K562 (cell line): ENCODE measurements around the gene PNMA8C. TPM values are rescaled to one million over a fixed set of nuclear protein-coding genes. Genes with fewer than 3 reads are reported as not detected.
A peak's percentile ranks its signal among the peaks of the same experiment; 100 is the strongest.

ENCODE experiments used
- BCL6 ChIP-seq: fragments of 250-450 bp; sonication (Bioruptor Pico); IDR thresholded peaks from 2 replicates; pipeline ENCODE4 v1.4.0; 2020
- CBFA2T3 ChIP-seq: fragments of 450-650 bp; IDR thresholded peaks from 2 replicates; pipeline ENCODE4 v1.6.1; 2017
- CHD1 ChIP-seq: fragments of 200-600 bp; sonication (generic); IDR thresholded peaks from one replicate; pipeline ENCODE4 v1.6.1; 2012; ENCODE audit warnings: mild to moderate bottlenecking, moderate library complexity, low read length, inconsistent platforms
- GABPA ChIP-seq: fragments of 200-800 bp; sonication (Bioruptor generic); conservative IDR thresholded peaks from 2 replicates; pipeline ENCODE4 v1.6.1; 2016; ENCODE audit warnings: low read depth, missing genetic modification characterization, missing compliant biosample characterization
- GTF3C2 ChIP-seq: IDR thresholded peaks from 3 replicates; pipeline ENCODE4 v1.6.1; 2011; ENCODE audit warnings: borderline replicate concordance, mild to moderate bottlenecking, moderate library complexity; ENCODE audit not compliant: insufficient read length; ENCODE audit errors: extremely low read depth
- HDAC2 ChIP-seq: fragments of 450-650 bp; IDR thresholded peaks from 2 replicates; pipeline ENCODE4 v1.6.1; 2016; ENCODE audit warnings: mild to moderate bottlenecking
- KAT2B ChIP-seq: IDR thresholded peaks from one replicate; pipeline ENCODE4 v1.6.1; 2012; ENCODE audit warnings: low read depth, mild to moderate bottlenecking, control low read depth, inconsistent platforms, low read length, moderate library complexity
- MBD1 ChIP-seq: fragments of 250-450 bp; sonication (Bioruptor Pico); IDR thresholded peaks from 2 replicates; pipeline ENCODE4 v1.8.0; 2022; ENCODE audit warnings: inconsistent platforms
- MTA3 ChIP-seq: fragments of 450-650 bp; formaldehyde crosslinking; IDR thresholded peaks from 2 replicates; pipeline ENCODE4 v1.6.1; 2017; ENCODE audit warnings: mild to moderate bottlenecking, borderline replicate concordance
- NCOA2 ChIP-seq, 2 experiments: fragments of 450-650 bp; IDR thresholded peaks; 2 replicates each; pipeline ENCODE4 v1.6.1; 2018; ENCODE audit warnings: mild to moderate bottlenecking in 2 of 2, moderate library complexity in 1 of 2; ENCODE audit not compliant: partially characterized antibody in 2 of 2
- NRF1 ChIP-seq, 2 experiments: fragments of 450-650 bp; IDR thresholded peaks in 1 of 2; conservative IDR thresholded peaks in 1 of 2; 2 replicates each; pipeline ENCODE4 v1.6.1; 2014; ENCODE audit warnings: mild to moderate bottlenecking in 2 of 2
- PTTG1 ChIP-seq: fragments of 450-650 bp; IDR thresholded peaks from 2 replicates; pipeline ENCODE4 v1.6.1; 2016; ENCODE audit warnings: low read depth, mild to moderate bottlenecking, missing genetic modification characterization, missing compliant biosample characterization
- RAD21 ChIP-seq, 2 experiments: fragments of 250-450 bp in 1 of 2; fragments of 450-650 bp in 1 of 2; sonication (Bioruptor Pico) in 1 of 2; formaldehyde crosslinking in 1 of 2; IDR thresholded peaks in 1 of 2; conservative IDR thresholded peaks in 1 of 2; 2 replicates each; pipeline versions ENCODE4 v1.4.0 to v1.8.0; 2020 to 2022; ENCODE audit warnings: mild to moderate bottlenecking in 2 of 2, moderate library complexity in 1 of 2
- RUNX1 ChIP-seq: sonication (generic); IDR thresholded peaks from 2 replicates; pipeline ENCODE4 v1.6.1; 2016; ENCODE audit warnings: antibody characterized with exemption, low read depth
- SMC3 ChIP-seq: conservative IDR thresholded peaks from 2 replicates; pipeline ENCODE4 v1.6.1; 2011; ENCODE audit warnings: low read depth, low read length, improper control_type of control experiment; ENCODE audit not compliant: insufficient read depth
- ZBTB7A ChIP-seq: IDR thresholded peaks from 2 replicates; pipeline ENCODE4 v1.6.1; 2011; ENCODE audit warnings: low read depth, mild to moderate bottlenecking, low read length, moderate library complexity, borderline replicate concordance; ENCODE audit not compliant: control insufficient read depth
- ZNF143 ChIP-seq: sonication (generic); formaldehyde crosslinking; IDR thresholded peaks from 2 replicates; pipeline ENCODE4 v1.9.0; 2022; ENCODE audit warnings: mild to moderate bottlenecking, missing genetic modification reagents
- ZNF197 ChIP-seq: fragments of 200-800 bp; sonication (Bioruptor generic); IDR thresholded peaks from 2 replicates; pipeline ENCODE4 v1.6.1; 2016; ENCODE audit warnings: low read depth, missing genetic modification characterization, missing compliant biosample characterization
- ZNF696 ChIP-seq: fragments of 250-450 bp; sonication (Bioruptor Pico); conservative IDR thresholded peaks from 2 replicates; pipeline ENCODE4 v1.4.0; 2020; ENCODE audit warnings: mild to moderate bottlenecking, moderate library complexity
- polyA plus RNA-seq, 8 experiments: library from polyadenylated mRNA; depleted of rRNA in 4 of 8; stranded (reverse) in 5 of 8; unstranded in 3 of 8; fragments of >200 nt; fragmentation: Nextera tagmentation in 2 of 8; fragmentation: Illumina TruSeq in 1 of 8; extraction: Ambion mirVana in 2 of 8; extraction: Trizol in 1 of 8; gene quantifications; 2 replicates each; pipeline versions ENCODE4 v1.2.1 to v1.2.3, GENCODE V29; 2011 to 2014; ENCODE audit warnings: inconsistent platforms in 1 of 8, missing spikeins in 1 of 8
- total RNA-seq, 7 experiments: library from RNA; depleted of rRNA in 6 of 7; stranded (reverse); fragments of >200 nt in 6 of 7; fragmentation: Illumina TruSeq in 2 of 7; extraction: Trizol in 2 of 7; gene quantifications; 2 replicates each; pipeline versions ENCODE4 v1.2.1 to v1.2.3, GENCODE V29; 2011 to 2021; ENCODE audit warnings: low replicate concordance in 1 of 7
- TF ChIP-seq, protein P1 (sequence below): fragments of 200-800 bp; sonication (Bioruptor generic); IDR thresholded peaks from 2 replicates; pipeline ENCODE4 v1.6.1; 2017; ENCODE audit warnings: missing genetic modification characterization, missing compliant biosample characterization

Gene PNMA8C
- total and polyA plus RNA-seq, 9 of the 15 experiments (the other 6 are each of a cell fraction or from before 2014, with no cell fraction given) = 0.04 to 0.05 (median 0.05) TPM; not detected in 6

- TF ChIP-seq MBD1 (CRISPR knock-in tag) = no peak
- no peak for TF ChIP-seq NCOA2 (IDR thresholded peaks at IDR 0.05; ENCODE audit: partially characterized antibody in 2 of 2)
- TF ChIP-seq, protein P1, sequence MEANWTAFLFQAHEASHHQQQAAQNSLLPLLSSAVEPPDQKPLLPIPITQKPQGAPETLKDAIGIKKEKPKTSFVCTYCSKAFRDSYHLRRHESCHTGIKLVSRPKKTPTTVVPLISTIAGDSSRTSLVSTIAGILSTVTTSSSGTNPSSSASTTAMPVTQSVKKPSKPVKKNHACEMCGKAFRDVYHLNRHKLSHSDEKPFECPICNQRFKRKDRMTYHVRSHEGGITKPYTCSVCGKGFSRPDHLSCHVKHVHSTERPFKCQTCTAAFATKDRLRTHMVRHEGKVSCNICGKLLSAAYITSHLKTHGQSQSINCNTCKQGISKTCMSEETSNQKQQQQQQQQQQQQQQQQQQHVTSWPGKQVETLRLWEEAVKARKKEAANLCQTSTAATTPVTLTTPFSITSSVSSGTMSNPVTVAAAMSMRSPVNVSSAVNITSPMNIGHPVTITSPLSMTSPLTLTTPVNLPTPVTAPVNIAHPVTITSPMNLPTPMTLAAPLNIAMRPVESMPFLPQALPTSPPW = peak; percentile 18
- TF ChIP-seq ZNF696 (CRISPR knock-in tag) = no peak
- TF ChIP-seq SMC3 = 0 out of 2 replicates have a peak, but pooled peaks have one; percentile 25
- TF ChIP-seq GTF3C2 = peak; percentile 42
- TF ChIP-seq CBFA2T3 = peak; percentile 17; the same call in 1 of the 2 replicates
- TF ChIP-seq KAT2B = no peak
- TF ChIP-seq GABPA = no peak
- no peak for TF ChIP-seq ZNF143
- TF ChIP-seq RUNX1 = no peak
- no peak for TF ChIP-seq HDAC2
- TF ChIP-seq ZBTB7A = 0 out of 2 replicates have a peak, but pooled peaks have one; percentile 42
- no peak for TF ChIP-seq MTA3
- no peak for TF ChIP-seq ZNF197 (CRISPR knock-in tag)
- TF ChIP-seq RAD21 (CRISPR knock-in tag; conservative IDR thresholded peaks at IDR 0.05 in 1 of 2, IDR thresholded peaks at IDR 0.05 in 1 of 2) = peak; percentile 39 to 66; a peak in 3 of 4 replicates
- no peak for TF ChIP-seq BCL6
- no peak for TF ChIP-seq CHD1
- TF ChIP-seq NRF1 (conservative IDR thresholded peaks at IDR 0.05 in 1 of 2, IDR thresholded peaks at IDR 0.05 in 1 of 2) = peak; percentile 37 to 52; a peak in 3 of 4 replicates
- no peak for TF ChIP-seq PTTG1 (tag)
Observed at GRCh38 chr19:46404753-46405468, 23.8 kb downstream of the PNMA8C start (continued).
